GM19240 (cell line): ENCODE measurements around the gene ZNF667.

Source experiments
- DNase-seq: peaks from one replicate; pipeline ENCODE4 v3.0.0; 2011; ENCODE audit warnings: low spot score; ENCODE audit not compliant: insufficient read length

The ZNF667 gene

DNA sequence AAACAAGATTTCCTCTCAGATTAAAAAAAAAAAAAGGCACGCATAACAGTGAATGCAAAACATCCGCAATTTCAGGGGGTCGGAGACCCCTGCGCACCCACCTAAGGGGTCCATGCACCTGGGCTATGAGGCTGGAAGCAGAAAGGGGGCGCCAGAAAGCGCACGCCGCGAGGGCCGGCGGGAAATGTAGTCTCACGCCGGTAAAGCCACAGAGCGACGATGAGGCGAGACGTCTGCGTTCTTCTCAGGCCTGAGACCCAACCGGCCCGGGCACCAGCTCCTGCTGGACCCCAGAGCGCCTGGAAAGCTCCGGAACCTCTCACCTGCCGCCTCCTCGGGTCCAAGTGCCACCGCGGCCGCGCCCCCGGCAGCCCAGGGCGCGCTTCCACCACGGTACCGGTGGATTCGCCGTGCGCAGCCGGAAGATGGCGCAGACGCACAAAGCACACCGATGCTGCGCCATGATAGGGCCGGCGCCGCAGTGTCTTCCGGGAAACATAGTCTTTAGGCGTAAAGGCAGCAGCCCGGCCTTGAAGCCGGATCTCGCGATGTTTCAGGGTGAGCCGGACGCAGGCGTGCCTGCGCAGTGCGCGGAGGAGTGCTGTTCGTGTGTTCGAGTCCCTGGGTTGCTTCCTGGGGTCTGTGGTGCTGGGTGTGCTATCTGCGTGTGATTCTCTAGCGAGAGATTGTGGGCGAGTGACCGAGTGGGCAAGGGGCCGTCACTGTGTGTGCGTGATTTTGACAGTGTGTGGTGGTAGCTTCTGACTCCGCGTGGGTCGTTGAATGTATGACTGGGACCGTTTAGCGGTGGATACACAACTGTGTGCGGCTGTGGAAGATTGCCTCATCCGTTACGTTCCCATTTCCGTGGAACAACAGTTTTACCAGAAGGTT is 83.8 kb downstream of the ZNF667 start, which contains the start of gene ZNF582:
ZNF582 (minus strand) TSS at position 416 of the 894 bp plus-strand sequence. CDS start 1,782 bp downstream, outside the sequence.
- peak; percentile 62 for DNase-seq
